K562 (cell line): Measurements from ENCODE around the gene RNF215. TPM values are rescaled to one million over a fixed set of nuclear protein-coding genes. Genes with fewer than 3 reads are reported as not detected.

Source experiments
- BDP1 ChIP-seq: IDR thresholded peaks from 3 replicates; pipeline ENCODE4 v1.6.1; 2011; ENCODE audit not compliant: insufficient read length, insufficient read depth
- EGR1 ChIP-seq: fragments of 450-650 bp; conservative IDR thresholded peaks from 2 replicates; pipeline ENCODE4 v1.6.1; 2017; ENCODE audit warnings: mild to moderate bottlenecking
- ELF2 ChIP-seq: fragments of 250-450 bp; sonication (Bioruptor Pico); IDR thresholded peaks from 2 replicates; pipeline ENCODE4 v1.5.0; 2021; ENCODE audit warnings: mild to moderate bottlenecking
- FOS ChIP-seq: IDR thresholded peaks from 3 replicates; pipeline ENCODE4 v1.6.1; 2011; ENCODE audit not compliant: insufficient read length; ENCODE audit errors: extremely low read depth
- HDAC8 ChIP-seq: fragments of 450-650 bp; IDR thresholded peaks from 2 replicates; pipeline ENCODE4 v1.6.1; 2016; ENCODE audit warnings: mild to moderate bottlenecking, missing genetic modification characterization, moderate library complexity, missing compliant biosample characterization
- MED1 ChIP-seq: sonication (generic); formaldehyde crosslinking; IDR thresholded peaks from 2 replicates; pipeline ENCODE4 v1.8.1; 2023; ENCODE audit warnings: missing genetic modification reagents, borderline replicate concordance
- PHB ChIP-seq: fragments of 250-450 bp; sonication (Bioruptor Pico); IDR thresholded peaks from 2 replicates; pipeline ENCODE4 v1.5.0; 2021
- SMAD1 ChIP-seq: fragments of 150-350 bp; IDR thresholded peaks from 2 replicates; pipeline ENCODE4 v1.6.1; 2014; ENCODE audit warnings: low read length, low read depth; ENCODE audit not compliant: partially characterized antibody
- SNIP1 ChIP-seq: fragments of 450-650 bp; IDR thresholded peaks from 2 replicates; pipeline ENCODE4 v1.7.1; 2017; ENCODE audit warnings: low read depth, mild to moderate bottlenecking
- ZNF24 ChIP-seq: fragments of 450-650 bp; IDR thresholded peaks from 2 replicates; pipeline ENCODE4 v1.6.1; 2016
- polyA plus RNA-seq, 8 experiments: library from polyadenylated mRNA; depleted of rRNA in 4 of 8; stranded (reverse) in 5 of 8; unstranded in 3 of 8; fragments of >200 nt; fragmentation: Nextera tagmentation in 2 of 8; fragmentation: Illumina TruSeq in 1 of 8; extraction: Ambion mirVana in 2 of 8; extraction: Trizol in 1 of 8; gene quantifications; 2 replicates each; pipeline versions ENCODE4 v1.2.1 to v1.2.3, GENCODE V29; 2011 to 2014; ENCODE audit warnings: inconsistent platforms in 1 of 8, missing spikeins in 1 of 8
- total RNA-seq, 7 experiments: library from RNA; depleted of rRNA in 6 of 7; stranded (reverse); fragments of >200 nt in 6 of 7; fragmentation: Illumina TruSeq in 2 of 7; extraction: Trizol in 2 of 7; gene quantifications; 2 replicates each; pipeline versions ENCODE4 v1.2.1 to v1.2.3, GENCODE V29; 2011 to 2021; ENCODE audit warnings: low replicate concordance in 1 of 7
- TF ChIP-seq, protein P1 (sequence below), 2 experiments: fragments of 450-650 bp in 1 of 2; sonication (generic) in 1 of 2; formaldehyde crosslinking in 1 of 2; IDR thresholded peaks in 1 of 2; conservative IDR thresholded peaks in 1 of 2; 2 replicates each; pipeline versions ENCODE4 v1.6.1 to v1.8.1; 2016 to 2023; ENCODE audit warnings: mild to moderate bottlenecking in 2 of 2, moderate library complexity in 2 of 2, inconsistent platforms in 1 of 2, missing genetic modification reagents in 1 of 2
- TF ChIP-seq, protein P2 (sequence below): fragments of 250-450 bp; sonication (Bioruptor Pico); IDR thresholded peaks from 2 replicates; pipeline ENCODE4 v1.5.0; 2021
- TF ChIP-seq, protein P3 (sequence below): fragments of 250-450 bp; sonication (Bioruptor Pico); IDR thresholded peaks from 2 replicates; pipeline ENCODE4 v1.8.0; 2022; ENCODE audit warnings: moderate library complexity, mild to moderate bottlenecking, inconsistent platforms
- TF ChIP-seq, protein P4 (sequence below), 2 experiments: fragments of 450-650 bp; formaldehyde crosslinking in 1 of 2; IDR thresholded peaks; 2 replicates each; pipeline versions ENCODE4 v1.4.0 to v1.6.1; 2014 to 2020; ENCODE audit warnings: mild to moderate bottlenecking in 2 of 2, borderline replicate concordance in 1 of 2, low read depth in 1 of 2
- TF ChIP-seq, protein P5 (sequence below): IDR thresholded peaks from 2 replicates; pipeline ENCODE4 v1.6.1; 2014; ENCODE audit warnings: antibody characterized with exemption

Gene RNF215
- total and polyA plus RNA-seq, 9 of the 15 experiments (the other 6 are each of a cell fraction or from before 2014, with no cell fraction given) = 0.08 to 9.8 (median 2.7) TPM

DNA sequence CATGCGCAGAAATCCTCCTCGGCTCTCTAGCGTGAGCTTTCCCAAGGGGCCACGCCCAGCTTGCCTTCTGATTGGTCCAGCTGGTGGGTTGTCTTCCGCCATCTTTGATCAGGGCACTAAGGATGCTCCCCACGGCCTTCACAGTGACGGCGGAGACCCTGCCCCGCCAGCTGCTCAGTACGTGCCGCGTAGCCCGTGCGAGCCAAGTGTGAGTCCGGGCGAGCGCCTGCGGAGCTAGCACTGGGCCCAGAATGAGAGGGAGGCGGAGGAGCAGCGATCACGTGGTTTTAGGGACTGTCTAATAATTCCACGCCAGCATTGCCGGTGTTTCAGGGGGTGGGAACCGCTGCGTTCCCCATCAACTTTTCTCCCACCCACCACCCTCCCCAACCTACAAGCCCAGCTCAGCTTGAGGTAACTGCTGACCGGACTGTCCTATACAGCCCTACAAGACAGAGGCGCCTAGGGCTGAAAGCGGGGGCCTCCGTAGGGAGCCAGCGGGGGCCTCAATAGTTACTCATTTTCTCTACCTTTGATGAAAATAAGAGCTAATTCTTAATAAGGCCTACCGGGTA, 36.8 kb upstream of the RNF215 start (continued):
- TF ChIP-seq HDAC8 (tag) = no peak
- TF ChIP-seq MED1 (CRISPR knock-in tag) = no peak
- TF ChIP-seq SMAD1 = no peak
- TF ChIP-seq SNIP1 = no peak
- peak; percentile 54 for TF ChIP-seq FOS
- TF ChIP-seq ZNF24 = peak; percentile 73; the same call in 1 of the 2 replicates
- TF ChIP-seq, protein P1, sequence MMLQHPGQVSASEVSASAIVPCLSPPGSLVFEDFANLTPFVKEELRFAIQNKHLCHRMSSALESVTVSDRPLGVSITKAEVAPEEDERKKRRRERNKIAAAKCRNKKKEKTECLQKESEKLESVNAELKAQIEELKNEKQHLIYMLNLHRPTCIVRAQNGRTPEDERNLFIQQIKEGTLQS (IDR thresholded peaks at IDR 0.05) = peak; percentile 25; the same call in 1 of the 2 replicates
- TF ChIP-seq, protein P1 (CRISPR knock-in tag; conservative IDR thresholded peaks at IDR 0.05) = no peak
- TF ChIP-seq ELF2 (CRISPR knock-in tag) = no peak
- TF ChIP-seq, protein P2, sequence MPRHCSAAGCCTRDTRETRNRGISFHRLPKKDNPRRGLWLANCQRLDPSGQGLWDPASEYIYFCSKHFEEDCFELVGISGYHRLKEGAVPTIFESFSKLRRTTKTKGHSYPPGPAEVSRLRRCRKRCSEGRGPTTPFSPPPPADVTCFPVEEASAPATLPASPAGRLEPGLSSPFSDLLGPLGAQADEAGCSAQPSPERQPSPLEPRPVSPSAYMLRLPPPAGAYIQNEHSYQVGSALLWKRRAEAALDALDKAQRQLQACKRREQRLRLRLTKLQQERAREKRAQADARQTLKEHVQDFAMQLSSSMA = no peak
- TF ChIP-seq, protein P3, sequence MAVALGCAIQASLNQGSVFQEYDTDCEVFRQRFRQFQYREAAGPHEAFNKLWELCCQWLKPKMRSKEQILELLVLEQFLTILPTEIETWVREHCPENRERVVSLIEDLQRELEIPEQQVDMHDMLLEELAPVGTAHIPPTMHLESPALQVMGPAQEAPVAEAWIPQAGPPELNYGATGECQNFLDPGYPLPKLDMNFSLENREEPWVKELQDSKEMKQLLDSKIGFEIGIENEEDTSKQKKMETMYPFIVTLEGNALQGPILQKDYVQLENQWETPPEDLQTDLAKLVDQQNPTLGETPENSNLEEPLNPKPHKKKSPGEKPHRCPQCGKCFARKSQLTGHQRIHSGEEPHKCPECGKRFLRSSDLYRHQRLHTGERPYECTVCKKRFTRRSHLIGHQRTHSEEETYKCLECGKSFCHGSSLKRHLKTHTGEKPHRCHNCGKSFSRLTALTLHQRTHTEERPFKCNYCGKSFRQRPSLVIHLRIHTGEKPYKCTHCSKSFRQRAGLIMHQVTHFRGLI (CRISPR knock-in tag) = no peak
- TF ChIP-seq, protein P4, sequence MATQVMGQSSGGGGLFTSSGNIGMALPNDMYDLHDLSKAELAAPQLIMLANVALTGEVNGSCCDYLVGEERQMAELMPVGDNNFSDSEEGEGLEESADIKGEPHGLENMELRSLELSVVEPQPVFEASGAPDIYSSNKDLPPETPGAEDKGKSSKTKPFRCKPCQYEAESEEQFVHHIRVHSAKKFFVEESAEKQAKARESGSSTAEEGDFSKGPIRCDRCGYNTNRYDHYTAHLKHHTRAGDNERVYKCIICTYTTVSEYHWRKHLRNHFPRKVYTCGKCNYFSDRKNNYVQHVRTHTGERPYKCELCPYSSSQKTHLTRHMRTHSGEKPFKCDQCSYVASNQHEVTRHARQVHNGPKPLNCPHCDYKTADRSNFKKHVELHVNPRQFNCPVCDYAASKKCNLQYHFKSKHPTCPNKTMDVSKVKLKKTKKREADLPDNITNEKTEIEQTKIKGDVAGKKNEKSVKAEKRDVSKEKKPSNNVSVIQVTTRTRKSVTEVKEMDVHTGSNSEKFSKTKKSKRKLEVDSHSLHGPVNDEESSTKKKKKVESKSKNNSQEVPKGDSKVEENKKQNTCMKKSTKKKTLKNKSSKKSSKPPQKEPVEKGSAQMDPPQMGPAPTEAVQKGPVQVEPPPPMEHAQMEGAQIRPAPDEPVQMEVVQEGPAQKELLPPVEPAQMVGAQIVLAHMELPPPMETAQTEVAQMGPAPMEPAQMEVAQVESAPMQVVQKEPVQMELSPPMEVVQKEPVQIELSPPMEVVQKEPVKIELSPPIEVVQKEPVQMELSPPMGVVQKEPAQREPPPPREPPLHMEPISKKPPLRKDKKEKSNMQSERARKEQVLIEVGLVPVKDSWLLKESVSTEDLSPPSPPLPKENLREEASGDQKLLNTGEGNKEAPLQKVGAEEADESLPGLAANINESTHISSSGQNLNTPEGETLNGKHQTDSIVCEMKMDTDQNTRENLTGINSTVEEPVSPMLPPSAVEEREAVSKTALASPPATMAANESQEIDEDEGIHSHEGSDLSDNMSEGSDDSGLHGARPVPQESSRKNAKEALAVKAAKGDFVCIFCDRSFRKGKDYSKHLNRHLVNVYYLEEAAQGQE (IDR thresholded peaks at IDR 0.05; ENCODE audit: borderline replicate concordance) = peak; percentile 66
- TF ChIP-seq, protein P4 (CRISPR knock-in tag; IDR thresholded peaks at IDR 0.05; ENCODE audit: low read depth) = no peak
- no peak for TF ChIP-seq BDP1
- TF ChIP-seq PHB (CRISPR knock-in tag) = no peak
- TF ChIP-seq, protein P5, sequence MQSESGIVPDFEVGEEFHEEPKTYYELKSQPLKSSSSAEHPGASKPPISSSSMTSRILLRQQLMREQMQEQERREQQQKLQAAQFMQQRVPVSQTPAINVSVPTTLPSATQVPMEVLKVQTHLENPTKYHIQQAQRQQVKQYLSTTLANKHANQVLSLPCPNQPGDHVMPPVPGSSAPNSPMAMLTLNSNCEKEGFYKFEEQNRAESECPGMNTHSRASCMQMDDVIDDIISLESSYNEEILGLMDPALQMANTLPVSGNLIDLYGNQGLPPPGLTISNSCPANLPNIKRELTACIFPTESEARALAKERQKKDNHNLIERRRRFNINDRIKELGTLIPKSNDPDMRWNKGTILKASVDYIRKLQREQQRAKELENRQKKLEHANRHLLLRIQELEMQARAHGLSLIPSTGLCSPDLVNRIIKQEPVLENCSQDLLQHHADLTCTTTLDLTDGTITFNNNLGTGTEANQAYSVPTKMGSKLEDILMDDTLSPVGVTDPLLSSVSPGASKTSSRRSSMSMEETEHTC = 0 out of 2 replicates have a peak, but pooled peaks have one; percentile 42
- TF ChIP-seq EGR1 = peak; percentile 71
